ENCODE measurements around the gene STON1. TPM values are rescaled to one million over a fixed set of nuclear protein-coding genes. Genes with fewer than 3 reads are reported as not detected.

Gene STON1, protein sequence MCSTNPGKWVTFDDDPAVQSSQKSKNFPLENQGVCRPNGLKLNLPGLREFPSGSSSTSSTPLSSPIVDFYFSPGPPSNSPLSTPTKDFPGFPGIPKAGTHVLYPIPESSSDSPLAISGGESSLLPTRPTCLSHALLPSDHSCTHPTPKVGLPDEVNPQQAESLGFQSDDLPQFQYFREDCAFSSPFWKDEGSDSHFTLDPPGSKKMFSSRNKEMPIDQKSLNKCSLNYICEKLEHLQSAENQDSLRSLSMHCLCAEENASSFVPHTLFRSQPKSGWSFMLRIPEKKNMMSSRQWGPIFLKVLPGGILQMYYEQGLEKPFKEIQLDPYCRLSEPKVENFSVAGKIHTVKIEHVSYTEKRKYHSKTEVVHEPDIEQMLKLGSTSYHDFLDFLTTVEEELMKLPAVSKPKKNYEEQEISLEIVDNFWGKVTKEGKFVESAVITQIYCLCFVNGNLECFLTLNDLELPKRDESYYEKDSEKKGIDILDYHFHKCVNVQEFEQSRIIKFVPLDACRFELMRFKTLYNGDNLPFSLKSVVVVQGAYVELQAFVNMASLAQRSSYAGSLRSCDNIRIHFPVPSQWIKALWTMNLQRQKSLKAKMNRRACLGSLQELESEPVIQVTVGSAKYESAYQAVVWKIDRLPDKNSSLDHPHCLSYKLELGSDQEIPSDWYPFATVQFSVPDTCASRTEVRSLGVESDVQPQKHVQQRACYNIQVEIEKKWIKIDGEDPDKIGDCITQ
- 33.4 TPM for total RNA-seq
- long read RNA-seq, full-length matches to known transcripts: 4 of 13 reads
- long read RNA-seq, partial matches to known transcripts: 6 of 13 reads
- long read RNA-seq, other reads (novel, unspliced or antisense): 3 of 13 reads

DNA sequence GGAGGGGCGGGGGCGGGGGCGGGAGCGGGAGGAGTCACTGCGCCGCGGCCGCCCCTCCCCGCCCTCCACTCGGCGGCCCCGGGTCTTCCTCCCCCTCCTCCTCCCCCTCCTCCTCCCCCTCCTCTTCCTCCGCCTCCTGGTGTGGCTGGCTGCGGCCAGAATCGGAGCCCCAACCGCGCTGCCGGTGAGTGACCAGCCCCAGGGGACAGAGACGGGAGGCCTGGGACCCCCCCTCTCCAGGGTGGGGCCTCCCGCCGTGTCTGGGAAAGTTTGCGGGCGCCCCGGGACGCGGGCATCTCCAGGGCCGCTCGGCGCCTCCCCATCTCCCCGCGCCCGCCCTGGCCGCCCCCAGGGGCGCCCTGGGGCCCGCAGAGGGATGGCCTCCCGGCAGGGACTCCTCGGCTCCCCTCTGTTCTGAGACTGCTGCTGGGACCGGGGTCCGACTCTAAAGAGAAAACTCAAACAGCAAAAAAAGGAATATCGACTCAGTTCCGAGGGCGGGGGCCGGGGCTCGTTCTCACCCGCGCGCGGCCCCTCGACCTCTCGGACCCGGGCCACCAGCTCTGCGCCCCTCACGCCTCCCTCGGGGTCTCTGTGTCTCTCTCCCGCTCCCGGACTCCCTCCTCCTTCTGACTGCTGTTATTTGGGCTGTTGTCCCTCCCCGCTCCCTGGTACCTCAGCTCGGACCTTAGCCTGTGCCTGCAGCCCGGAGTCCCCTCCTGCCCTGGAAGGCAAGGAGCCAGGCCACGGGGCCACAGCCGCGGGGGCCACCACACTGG lies at the start of gene STON1:
Gene STON1, plus strand, starts transcription at position 122 of the 779 bp plus-strand sequence. CDS start 50,480 bp downstream, outside the sequence.
- no peaks in the 10 kb centered on the region for H3K36me3 ChIP-seq
- peak within 1 kb of the TSS; percentile 76 for H3K4me3 ChIP-seq
- H3K9me3 ChIP-seq: no peaks in the 10 kb centered on the region
- H3K4me1 ChIP-seq: peaks cover 28% of the 10 kb centered on the region
- H3K27me3 ChIP-seq (ENCODE audit: low read depth): no peaks in the 10 kb centered on the region
- intact Hi-C loops (cut with DNase I): no loop called here
- H3K27ac ChIP-seq: peak within 1 kb of the TSS; percentile 68
- DNase-seq (peak; percentile 50), ATAC-seq (peak; percentile 76 to 83)
- TF ChIP-seq, protein P1, sequence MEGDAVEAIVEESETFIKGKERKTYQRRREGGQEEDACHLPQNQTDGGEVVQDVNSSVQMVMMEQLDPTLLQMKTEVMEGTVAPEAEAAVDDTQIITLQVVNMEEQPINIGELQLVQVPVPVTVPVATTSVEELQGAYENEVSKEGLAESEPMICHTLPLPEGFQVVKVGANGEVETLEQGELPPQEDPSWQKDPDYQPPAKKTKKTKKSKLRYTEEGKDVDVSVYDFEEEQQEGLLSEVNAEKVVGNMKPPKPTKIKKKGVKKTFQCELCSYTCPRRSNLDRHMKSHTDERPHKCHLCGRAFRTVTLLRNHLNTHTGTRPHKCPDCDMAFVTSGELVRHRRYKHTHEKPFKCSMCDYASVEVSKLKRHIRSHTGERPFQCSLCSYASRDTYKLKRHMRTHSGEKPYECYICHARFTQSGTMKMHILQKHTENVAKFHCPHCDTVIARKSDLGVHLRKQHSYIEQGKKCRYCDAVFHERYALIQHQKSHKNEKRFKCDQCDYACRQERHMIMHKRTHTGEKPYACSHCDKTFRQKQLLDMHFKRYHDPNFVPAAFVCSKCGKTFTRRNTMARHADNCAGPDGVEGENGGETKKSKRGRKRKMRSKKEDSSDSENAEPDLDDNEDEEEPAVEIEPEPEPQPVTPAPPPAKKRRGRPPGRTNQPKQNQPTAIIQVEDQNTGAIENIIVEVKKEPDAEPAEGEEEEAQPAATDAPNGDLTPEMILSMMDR (IDR thresholded peaks at IDR 0.05): peak; percentile 20

DNA sequence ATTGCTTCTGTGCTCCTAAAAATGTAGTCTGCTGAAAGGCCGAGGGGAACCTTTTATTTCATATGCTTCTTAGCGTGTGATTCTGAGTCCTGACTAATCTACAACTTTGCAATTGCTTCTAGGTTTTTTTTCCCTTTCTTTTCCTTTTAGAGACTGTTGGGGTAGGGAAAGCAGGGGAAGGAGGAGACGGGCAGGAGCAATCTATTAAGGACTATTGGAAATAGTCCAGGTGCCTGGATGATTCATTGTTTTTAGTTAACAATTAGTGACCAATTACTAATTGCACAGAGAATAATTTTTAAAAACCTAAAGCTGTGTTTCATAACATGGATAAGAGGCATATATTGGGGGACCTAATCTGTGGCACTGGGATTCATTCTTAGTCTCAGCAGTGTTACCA lies 49.4 kb upstream of the STON1 start:
- H3K4me3 ChIP-seq: no peak overlapping the region
- H3K27me3 ChIP-seq (ENCODE audit: low read depth): no peaks in the 10 kb centered on the region
- ATAC-seq (peak in 1 of 2 donors; percentile 34), DNase-seq (no peak)
- peaks cover 46% of the 10 kb centered on the region for H3K36me3 ChIP-seq
- TF ChIP-seq, protein P1 (IDR thresholded peaks at IDR 0.05): no peak
- intact Hi-C loops (cut with DNase I): no loop called here
- H3K27ac ChIP-seq: peak overlapping the region; percentile 22
- H3K9me3 ChIP-seq: no peaks in the 10 kb centered on the region
- peaks cover 32% of the 10 kb centered on the region for H3K4me1 ChIP-seq

DNA sequence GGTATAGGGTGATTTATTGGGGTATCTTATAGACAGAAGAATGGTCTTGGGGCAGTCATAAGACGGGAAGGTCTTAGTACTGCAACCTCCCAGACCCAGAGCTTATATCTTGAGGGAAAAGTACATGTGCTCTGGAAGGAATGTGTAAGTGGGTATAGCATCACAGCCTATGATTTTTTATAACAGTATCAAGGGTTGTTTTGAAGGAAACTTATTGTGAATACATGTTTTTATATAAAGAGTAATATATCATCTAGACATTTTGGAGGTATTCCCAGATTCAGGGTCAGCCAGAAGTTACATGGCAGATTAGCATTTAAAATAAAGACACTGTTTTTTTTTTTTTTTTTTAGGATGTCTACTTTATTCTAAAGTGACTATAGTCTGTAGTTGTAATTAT lies 47.6 kb upstream of the STON1 start:
- no peak overlapping the region for H3K27ac ChIP-seq
- no peak for DNase-seq
- no peaks in the 10 kb centered on the region for H3K9me3 ChIP-seq
- intact Hi-C loops (cut with DNase I): no loop called here
- peaks cover 57% of the 10 kb centered on the region for H3K36me3 ChIP-seq
- peaks cover 32% of the 10 kb centered on the region for H3K4me1 ChIP-seq
- H3K4me3 ChIP-seq: no peak overlapping the region
- TF ChIP-seq, protein P1 (IDR thresholded peaks at IDR 0.05): no peak
- ATAC-seq: no peak
- H3K27me3 ChIP-seq (ENCODE audit: low read depth): no peaks in the 10 kb centered on the region

DNA sequence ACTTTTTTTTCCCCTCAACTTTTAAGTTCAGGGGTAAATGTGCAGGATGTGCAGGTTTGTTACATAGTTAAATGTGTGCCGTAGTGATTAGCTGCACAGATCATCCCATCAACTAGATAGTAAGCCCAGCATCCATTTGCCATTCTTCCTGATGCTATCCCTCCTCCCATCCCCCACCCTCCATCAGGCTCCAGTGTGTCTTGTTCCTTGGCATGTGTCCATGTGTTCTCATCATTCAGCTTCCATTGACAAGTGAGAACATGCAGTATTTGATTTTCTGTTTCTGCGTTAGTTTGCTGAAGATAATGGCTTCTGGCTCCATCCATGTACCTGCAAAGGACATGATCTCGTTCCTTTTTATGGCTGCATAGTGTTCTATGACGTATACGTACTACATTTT lies 47.2 kb upstream of the STON1 start:
- H3K36me3 ChIP-seq: peaks cover 57% of the 10 kb centered on the region
- H3K4me1 ChIP-seq: peaks cover 32% of the 10 kb centered on the region
- no peak overlapping the region for H3K4me3 ChIP-seq

More for the DNA sequence above, 47.2 kb upstream of the STON1 start:
- DNase-seq: no peak
- no peaks in the 10 kb centered on the region for H3K27me3 ChIP-seq (ENCODE audit: low read depth)
- H3K27ac ChIP-seq: no peak overlapping the region
- intact Hi-C loops (cut with DNase I): no loop called here
- no peak for ATAC-seq
- no peaks in the 10 kb centered on the region for H3K9me3 ChIP-seq
- TF ChIP-seq, protein P1 (IDR thresholded peaks at IDR 0.05): no peak

All from lower lobe of right lung (tissue), 2 donors.